MV-4-11 (cell line): Measurements from ENCODE around the gene FXYD5.
A peak's percentile ranks its signal among the peaks of the same experiment; 100 is the strongest.
"Not testable (repeated sequence)": the region's sequence is repeated elsewhere in the genome, so short reads cannot be mapped to it uniquely, and the experiment has no call there.

ENCODE experiments used
- DNase-seq: peaks from one replicate; lab custom pipeline; 2025; lab: John Stamatoyannopoulos, UW

FXYD5 gene

DNA sequence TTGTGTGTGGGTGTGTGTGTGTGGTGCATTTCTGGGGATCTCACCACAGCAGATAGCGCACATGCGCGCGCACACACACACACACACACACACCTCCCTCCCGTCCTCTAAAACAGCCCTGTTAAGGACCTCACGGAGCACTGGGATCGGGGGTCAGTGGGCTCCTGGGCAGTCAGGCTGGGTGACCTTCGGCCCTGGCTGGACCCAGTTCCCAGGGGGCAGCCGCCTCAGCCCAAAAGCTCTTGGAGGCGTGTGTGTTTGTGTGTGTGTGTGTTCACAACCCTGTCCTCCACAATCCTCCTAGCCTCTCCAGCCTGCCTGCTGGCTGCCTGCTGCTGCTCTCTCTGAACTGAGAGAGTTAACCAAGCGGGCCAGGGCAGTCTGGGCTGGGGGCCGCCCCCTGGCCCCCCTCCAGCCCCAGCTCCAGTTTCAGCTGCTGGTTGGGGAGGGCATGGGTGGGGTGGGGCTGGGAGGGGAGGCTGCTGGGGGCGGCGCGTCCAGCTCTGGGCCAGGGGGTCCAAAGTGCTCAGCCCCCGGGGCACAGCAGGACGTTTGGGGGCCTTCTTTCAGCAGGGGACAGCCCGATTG, 16.1 kb upstream of the FXYD5 start, which contains the start of gene FXYD1:
Gene FXYD1 (plus strand): TSS at position 520 of the 588 bp plus-strand sequence. CDS start 1,256 bp downstream, outside the sequence.
- DNase-seq = no peak

DNA sequence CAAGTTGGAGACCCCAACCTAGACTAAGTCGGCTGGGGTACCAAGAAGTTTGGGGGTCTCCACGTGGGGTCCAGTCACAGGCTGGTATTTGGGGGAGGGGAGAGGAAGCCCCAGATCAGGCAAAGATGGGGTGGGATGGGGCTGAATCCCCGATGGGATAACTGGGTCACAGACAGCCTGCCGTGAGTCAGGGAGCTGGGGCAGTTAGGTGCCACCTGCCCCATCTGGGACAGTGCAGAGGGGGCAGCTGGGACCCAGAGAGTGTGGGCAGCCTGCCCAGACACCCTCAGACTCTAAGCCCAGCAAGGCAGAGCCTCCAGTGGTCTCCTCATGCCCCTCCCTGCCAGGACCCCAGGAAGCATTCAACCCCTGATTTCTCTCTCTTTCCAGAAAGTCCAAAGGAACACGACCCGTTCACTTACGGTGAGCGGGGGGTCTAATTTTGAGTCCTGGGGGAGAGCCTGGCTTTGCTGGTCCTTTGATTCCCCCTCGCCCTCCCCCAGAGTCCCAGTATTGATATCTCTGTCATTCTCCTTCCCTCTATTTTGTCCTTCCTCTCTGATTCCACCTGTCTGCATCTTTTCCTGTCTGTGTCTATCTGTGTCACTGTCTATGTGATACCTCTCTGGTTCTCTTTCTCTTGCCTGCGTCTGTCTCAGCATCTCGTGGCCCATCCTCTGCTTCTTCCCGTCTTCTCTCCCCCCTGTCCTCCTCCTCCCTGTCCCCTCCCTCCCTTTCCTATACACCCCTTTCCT, 14.2 kb upstream of the FXYD5 start:
- DNase-seq = no peak

DNA sequence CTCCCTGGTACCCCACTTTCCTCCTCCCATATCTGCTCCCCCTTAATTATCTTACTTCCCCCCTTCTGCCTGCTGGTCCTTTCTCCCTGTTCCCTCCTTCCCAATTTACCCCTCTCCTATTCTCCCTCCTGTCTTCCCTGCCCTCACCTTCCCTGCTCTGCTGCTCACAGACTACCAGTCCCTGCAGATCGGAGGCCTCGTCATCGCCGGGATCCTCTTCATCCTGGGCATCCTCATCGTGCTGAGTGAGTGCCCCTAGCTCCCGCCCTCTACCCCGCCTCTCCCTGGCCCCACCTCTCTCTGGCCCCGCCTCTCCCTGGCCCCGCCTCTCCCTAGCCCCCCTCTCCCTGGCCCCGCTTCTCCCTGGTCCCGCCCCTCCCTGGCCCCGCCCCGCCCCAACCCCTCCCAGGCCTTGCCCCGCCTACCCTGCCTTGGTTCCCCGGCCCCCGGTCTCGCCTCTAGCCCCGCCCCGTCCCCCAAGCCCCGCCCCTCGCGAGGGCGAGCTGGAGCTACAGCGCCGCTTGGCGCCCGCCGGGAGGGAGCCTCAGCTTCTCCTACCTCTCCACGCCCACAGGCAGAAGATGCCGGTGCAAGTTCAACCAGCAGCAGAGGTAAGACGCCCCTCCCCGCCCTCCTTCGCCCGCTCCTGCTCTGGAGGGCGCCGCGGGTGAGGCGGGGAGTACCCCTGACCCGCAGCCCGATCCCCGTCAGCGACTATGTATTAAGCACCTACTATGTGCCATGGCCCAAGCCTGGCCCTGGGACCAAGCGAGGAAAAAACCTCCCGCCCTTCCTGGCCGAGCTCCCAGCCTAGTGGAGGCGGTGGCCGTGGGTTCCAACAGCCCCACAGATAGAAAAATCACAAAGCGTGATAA, 13.3 kb upstream of the FXYD5 start:
- DNase-seq = peak; percentile 76

DNA sequence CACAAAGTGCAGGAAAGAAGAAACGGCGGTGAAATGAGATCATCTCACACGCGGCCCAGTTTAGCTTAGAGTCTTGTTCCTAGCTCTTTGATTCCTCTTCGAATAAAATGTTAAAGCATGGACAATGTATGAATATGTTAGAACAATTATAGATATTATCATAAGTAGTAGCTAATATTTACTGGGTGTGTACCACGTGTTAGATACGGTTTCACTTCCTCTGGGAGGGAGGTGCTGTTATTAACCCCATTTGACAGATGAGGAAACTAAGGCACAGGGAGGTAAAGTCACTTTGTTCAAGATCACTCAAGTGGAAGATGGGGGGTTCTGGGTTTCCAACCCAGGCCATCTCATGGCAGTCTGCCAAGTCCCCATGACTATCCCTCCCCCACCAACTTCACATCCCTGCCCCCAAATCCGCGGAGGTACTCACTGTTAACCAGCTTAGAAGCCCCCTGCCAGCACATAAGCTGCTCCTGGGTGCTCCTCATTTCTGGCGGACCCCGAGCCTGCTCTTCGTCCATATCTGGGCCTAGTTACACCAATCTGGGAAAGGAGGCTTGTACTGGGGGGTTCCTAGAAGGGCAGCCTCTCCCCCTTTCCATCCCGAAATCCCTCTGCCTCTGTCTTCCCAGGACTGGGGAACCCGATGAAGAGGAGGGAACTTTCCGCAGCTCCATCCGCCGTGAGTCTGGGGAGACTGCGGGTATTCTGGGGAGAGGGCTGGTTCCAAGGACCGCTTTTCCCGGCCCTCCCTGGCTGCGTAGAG, 12.5 kb upstream of the FXYD5 start:
- DNase-seq = peak; percentile 28

DNA sequence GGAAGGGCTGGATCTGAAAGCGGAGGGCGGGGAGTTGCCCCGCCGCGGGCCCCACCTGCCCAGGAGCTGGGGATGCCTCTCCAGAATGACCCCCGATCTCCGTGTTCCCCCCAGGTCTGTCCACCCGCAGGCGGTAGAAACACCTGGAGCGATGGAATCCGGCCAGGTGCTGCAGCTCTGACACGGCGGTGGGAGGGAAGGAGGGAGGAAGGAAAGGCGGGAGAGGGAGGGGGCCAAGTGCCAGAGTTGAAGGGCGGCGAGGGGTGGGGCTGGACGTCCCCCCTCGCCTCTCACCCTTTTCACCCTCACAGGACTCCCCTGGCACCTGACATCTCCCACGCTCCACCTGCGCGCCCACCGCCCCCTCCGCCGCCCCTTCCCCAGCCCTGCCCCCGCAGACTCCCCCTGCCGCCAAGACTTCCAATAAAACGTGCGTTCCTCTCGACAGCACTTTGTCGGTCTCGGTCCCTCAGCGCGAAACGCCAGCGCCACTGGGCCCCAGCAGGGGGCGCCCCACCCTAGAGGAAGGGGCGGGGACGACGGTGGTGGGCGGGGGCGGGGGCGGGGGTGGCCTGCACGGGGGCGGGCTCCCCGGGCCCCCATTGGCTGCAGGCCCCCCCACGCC, 11.8 kb upstream of the FXYD5 start:
- no peak for DNase-seq

DNA sequence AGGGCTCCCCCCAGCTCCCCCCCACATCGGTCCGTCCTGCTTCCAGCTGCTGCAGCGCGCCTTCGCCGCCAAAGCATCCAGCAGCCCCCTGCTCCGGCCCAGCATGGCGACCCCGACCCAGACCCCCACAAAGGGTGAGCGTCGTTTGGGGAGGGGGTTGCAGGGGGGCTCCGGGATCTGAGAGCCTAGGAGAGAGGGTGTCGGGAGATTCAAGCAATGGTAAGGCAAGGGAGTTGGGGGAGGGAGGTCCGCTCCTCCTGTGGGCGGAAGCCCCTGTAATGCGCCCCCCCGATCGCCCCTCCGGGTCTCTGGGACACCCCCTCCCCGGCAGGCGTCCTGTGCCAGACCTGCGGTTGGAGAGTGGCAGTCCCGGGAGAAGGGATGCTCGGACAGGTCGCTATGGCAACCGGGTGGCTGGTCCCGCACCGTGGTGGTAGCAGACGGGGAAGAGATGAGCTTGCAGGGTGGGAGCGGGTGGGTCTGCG, 11.3 kb upstream of the FXYD5 start, which contains the start of gene FXYD7:
Gene FXYD7 (plus strand): TSS at position 25 of the 485 bp plus-strand sequence. CDS start 79 bp downstream, at position 104.
- no peak for DNase-seq

DNA sequence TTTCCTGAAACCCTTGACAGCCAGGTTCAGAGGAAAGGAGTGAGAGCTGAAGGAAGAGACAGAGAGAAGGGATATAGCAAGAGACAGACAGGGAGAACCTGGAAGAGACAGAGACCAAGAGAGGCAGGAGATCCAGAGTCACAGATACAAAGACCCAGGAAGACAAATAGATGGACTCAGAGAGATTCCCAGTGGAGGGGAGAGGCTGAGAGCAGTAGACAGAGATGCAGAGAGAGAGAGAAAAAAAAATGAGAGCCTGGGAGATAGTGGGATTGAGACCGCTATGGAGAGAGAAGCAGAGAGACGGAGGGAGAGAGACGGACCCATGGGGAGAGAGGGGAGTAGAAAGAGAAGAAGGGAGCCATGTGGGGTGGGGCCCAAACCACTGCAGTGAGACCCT, 10.7 kb upstream of the FXYD5 start:
- DNase-seq = no peak

DNA sequence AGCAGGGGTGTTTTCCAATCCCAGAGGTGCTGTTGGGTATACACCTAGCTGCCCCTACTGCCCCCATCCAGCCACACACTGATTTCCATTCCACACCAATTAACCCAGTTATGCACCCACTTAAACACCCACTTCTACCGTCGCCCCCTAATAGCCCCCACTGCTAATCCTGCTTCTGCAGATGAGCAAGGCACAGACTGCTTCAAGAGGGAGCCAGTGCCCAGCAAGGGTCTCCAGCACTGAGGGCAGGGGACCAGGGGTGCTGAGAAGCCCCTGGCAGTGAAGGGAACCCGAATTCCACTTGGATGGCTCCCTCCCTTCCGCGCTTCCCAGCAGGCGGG, 10.3 kb upstream of the FXYD5 start:
- DNase-seq = no peak

DNA sequence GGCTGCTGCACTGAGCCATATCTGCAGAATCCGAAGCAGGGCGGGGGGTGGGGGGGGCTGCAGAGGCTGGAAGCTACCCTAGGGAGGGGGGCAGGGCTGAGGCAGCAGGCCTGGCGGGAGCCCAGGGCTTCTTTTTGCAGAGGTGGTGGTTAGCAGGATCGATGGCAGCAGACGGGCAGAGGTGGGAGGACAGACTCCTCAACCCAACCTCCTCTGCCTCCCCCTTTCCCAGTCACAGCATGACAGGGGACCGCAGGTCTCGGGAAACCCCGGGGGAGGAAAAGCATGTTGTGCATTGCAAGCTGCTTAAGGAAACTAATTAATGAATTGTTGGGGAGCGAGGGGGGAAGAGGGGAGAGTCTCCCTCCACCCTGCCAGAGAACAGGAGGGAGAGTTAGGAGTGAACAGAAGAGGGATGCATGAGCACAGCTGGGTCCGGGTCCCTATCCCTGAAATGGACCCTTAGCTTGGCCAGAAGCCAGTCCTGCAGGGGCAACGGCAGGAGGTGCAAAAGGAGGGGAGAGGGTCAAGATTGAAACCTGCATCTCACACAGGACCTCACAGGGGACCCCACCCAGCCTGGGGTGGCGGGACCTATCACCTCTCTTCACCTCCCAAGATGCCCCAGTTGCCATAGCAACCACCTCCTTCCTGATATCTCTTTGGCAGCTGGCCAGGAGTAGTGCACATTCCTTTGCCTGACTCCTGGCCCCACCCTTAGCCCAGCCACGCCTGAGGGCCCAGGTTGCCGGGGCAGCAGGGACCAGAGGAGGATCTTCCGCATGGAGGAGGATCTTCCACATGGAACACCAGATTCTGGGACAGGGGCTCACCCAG, 9.7 kb upstream of the FXYD5 start:
- DNase-seq = no peak

DNA sequence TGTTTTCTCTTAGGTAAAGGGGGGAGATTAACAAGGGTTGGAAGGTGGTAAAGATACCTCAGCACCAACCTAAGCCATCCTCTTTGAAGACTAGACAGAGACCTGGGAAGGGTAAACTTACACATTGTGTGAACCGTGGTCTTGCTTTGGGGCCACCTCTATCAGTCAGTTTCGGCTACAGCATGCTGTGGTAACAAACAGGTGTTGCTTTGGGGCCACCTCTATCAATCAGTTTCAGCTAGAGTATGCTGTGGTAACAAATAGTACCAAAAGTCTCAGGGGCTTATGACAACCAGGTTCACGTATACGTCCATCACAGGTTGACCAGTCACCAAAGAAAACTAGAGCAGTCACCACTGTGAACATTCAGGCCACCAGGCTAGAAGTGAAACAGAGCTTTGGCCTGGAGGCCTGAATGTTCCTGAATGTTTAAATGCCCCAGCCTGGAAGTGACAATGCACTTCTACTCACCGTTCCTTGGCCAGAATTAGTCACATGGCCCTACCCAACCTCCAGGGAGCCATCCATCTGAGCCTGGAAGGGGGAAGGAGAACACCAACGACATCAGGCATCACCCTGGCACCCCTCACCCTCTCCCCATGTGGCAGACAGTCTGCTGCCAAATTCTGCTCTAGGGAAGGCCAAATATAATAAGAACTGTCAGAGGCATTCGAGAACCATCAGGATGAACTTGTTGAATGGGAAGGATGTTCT, 7.6 kb upstream of the FXYD5 start:
- DNase-seq = no peak

DNA sequence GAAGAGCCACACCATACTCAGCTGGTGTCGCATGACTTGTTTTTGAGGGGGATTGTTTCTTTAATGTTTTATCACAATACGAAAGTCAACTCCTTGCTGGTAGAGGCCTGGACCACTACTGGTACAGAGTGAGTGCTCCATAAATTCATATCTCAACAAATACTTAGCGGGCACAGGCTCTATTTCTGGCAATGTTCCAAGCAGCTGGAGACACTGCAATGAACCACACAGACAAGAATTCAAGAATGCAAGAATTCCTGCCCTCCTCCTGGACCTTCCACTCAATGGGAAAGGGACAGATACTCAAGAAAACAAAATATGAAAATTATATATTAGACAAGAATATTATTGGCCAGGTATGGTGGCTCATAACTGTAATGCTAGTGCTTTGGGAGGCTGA, 5.1 kb upstream of the FXYD5 start:
- no peak for DNase-seq

DNA sequence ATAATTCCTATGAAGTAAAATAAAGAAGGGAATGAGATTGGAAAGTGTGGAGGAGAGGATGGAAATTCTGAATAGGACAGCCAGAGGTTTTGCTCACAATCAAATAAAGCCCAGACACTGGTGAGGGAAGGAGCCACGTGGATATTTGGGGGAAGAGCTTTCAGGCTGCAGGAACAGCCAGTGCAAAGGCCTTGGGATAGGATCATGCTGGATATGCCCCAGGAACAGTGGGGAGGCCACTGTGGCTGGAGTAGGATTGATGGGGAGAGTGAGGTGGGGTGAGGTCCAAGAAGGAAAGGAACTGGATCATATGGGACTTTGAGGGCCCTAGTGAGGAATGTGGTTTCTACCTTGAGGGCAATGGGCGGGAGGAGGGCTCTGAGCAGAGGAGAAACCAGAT, 4.1 kb upstream of the FXYD5 start:
- DNase-seq = no peak

DNA sequence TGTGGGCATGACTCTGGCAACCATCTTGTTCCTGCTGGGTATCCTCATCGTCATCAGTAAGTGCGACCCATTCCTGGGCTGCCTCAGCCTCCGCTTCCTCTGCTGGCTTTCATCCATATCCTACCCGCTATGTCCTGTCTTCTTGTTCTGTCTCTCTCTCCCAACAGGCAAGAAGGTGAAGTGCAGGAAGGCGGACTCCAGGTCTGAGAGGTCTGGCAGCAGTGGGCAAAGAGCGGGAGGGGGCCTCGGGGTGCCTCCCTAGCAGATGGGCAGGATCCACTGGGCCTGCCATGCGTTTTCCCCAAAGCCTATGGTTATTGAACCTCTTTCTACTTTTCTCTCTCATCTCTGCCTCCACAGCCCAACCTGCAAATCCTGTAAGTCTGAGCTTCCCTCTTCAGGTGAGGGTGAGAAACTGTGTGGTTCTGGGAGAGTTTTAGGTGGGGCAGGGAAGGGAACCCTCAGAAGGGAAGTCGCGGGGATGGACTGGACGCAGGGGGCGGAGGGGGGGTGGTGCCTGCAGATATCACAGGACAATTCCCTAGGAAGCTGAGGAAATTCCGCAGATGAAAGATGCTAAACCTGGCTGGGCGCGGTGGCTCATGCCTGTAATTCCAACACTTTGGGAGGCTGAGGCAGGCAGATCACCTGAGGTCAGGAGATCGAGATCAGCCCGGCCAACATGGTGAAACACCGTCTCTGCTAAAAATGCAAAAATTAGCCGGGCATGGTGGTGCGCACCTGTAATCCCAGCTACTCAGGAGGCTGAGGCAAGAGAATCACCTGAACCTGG, 3.1 kb upstream of the FXYD5 start:
- DNase-seq = no peak

DNA sequence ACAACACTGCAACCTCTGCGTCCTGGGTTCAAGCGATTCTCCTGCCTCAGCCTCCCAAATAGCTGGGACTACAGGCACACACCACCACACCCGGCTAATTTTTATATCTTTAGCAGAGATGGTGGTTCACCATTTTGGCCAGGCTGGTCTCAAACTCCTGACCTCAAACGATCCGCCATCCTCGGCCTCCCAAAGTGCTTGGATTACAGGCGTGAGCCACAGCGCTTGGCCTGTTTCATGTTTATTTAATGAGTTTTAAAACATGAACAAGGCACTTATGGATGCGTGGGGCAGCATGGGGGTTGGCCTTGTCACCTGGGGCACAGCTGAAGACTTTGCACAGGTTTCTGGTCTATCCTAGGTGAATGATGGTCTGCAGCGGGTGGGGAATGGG, 1.4 kb upstream of the FXYD5 start:
- DNase-seq = not testable (repeated sequence)

DNA sequence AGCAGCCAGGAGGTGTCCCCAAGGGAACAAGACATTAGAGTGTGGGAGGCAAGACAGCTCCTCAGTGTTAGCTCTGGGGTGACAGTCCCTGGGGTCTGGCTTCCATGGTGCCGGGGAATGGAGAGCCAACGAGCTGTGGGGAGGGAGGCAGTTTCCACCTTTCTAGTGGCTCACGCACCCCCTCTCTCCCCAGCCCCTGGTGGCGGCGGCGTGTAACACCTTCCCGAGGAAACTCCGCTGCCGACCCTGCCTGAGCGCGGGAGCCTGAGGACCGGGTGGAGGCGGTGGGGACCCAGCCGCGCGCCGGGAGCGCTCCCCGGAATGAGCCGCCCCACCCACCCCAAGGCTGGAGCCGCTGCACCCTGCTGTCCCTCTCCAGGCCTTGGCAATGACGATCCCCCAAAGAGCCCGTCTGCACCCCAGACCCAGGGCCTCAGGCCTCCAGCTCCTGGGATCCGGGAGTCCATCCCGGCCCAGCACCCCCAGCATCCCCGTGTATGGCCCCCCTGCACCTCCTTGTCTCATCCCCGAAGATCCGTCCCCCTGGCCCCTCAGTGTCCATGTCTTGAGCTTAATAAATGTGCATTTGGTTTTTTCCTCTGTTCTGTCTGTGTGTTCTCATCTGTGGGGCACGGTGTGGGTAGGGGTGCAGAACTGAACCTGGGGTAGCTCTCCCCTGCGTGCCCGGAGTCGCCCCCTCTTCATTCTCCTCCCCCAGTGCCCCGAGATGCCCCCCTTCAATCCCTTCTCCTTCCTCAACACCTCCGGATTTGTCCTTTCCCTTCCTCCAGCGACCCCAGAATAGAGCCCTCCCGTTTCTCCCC, 622 bp upstream of the FXYD5 start:
- peak; percentile 12 for DNase-seq

DNA sequence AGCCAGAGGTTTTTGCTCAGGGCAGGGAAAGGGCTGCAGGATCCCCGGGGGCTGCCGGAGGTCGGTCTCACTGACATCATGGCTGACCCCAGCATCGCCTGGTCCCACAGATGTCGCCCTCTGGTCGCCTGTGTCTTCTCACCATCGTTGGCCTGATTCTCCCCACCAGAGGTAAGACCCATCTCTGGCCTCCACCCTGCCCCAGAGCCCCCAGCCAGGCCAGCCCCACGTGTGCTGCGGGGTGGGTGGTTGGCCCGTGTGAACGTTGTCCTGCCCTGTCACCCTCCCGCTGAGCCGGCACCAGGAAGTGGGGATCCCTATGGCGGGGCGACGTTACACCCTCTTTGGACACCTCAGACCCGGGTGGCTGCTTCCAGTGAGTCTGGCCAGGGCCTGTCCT, 906 bp downstream of the FXYD5 start:
- DNase-seq = no peak

DNA sequence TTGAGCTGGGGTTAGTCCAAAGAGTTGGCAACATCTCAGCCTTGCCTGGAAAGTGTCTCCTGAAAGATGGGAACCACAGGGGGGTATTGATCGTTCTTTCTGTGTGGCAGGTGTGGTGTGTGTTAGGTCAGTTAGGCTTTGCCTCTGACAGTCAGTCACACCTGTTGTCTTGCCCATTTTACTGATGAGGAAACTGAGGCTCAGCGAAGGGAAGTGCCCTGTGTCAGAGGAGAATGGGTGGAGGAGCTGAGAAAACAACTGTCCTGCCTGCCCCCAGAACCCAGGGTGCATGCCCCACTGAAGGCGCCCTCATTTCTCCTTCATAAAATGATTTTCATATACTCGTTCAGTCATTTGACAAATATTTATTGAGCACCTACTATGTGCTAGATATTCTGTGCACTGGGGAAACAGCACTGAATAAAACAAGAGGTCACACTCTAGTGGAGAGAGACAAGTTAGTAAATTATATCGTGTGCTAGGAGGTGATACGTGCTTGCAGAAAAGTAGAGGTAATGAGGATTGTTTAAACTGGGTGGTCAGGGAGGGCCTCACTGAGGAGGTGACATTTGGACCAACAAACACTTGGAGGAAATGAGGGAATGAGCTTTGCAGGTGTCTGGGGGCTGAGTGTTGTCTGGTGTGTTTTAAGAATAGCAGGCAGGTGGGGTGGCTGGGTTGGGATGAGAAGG, 1.6 kb downstream of the FXYD5 start:
- no peak for DNase-seq

DNA sequence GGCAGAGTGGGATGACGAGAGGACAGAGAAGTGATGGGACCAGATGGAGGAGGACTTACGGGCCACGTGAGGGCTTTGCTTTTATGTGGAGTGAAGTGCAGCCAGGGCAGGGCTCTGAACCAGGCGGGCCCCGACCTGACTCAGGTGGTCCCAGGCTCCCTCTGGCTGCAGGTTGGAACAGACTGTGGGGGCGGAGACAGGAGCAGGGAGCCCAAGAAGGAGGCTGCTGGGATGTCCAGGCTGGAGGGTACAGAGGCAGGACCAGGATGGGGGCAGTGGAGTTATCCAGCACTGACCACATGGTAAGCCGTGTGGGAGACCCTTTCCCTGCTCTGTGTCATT, 2.1 kb downstream of the FXYD5 start:
- no peak for DNase-seq
